ENCODE data around the gene CDCP2.
A peak's percentile ranks its signal among the peaks of the same experiment; 100 is the strongest.

Gene CDCP2

DNA sequence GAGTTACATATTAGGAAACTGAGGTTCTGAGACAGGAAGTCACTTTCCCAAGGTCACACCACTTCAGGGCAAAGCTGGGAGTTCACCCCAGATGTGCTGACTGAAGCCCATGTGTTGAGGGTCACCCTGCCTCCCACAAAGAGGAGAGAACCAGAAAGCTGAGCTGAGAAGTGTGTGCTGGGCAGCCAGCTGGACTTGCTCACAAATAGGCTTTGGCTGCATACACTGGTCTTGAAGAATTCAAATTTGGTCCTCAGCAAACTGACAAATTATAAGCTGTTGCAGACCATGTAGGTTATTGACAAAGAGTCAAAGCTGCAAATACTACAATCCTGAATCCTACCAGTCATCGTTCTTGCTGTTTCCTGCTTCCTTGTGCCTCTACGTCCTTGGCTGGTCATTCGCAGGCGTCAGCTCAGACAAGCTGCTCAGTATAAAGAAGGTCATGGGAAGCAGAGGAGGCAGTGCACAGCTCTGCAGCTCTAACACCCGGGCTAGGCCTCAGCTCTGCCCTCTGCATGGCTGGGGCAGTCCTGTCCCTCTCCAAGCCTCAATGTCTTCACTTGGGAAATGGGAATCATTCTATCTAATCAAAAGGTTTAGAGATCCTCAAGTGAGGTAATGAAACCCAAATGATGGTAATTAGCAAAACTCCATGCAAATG lies 40.0 kb downstream of the CDCP2 start:
- TF ChIP-seq, protein P1, sequence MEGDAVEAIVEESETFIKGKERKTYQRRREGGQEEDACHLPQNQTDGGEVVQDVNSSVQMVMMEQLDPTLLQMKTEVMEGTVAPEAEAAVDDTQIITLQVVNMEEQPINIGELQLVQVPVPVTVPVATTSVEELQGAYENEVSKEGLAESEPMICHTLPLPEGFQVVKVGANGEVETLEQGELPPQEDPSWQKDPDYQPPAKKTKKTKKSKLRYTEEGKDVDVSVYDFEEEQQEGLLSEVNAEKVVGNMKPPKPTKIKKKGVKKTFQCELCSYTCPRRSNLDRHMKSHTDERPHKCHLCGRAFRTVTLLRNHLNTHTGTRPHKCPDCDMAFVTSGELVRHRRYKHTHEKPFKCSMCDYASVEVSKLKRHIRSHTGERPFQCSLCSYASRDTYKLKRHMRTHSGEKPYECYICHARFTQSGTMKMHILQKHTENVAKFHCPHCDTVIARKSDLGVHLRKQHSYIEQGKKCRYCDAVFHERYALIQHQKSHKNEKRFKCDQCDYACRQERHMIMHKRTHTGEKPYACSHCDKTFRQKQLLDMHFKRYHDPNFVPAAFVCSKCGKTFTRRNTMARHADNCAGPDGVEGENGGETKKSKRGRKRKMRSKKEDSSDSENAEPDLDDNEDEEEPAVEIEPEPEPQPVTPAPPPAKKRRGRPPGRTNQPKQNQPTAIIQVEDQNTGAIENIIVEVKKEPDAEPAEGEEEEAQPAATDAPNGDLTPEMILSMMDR (IDR thresholded peaks at IDR 0.05; ENCODE audit: low read depth, low read length) = no peak
- no peak for DNase-seq (ENCODE audit: extremely low read depth, low read depth)

DNA sequence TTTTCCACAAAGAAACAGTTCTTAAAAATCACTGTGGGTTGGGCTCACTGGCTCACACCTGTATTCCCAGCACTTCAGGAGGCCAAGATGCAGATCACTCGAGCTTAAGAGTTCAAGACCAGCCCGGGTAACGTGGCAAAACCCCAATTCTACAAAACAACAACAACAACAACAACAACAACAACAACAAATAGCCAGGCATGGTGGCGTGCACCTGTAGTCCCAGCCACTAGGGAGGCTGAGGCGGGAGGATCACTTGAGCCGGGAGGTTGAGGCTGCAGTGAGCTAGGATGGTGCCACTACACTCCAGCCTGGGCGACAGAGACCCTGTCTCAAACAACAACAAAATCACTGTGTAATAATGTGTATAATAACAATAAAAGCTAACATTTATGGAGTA lies 40.8 kb downstream of the CDCP2 start:
- TF ChIP-seq, protein P1 (IDR thresholded peaks at IDR 0.05; ENCODE audit: low read depth, low read length) = no peak
- DNase-seq (ENCODE audit: extremely low read depth, low read depth) = no peak

DNA sequence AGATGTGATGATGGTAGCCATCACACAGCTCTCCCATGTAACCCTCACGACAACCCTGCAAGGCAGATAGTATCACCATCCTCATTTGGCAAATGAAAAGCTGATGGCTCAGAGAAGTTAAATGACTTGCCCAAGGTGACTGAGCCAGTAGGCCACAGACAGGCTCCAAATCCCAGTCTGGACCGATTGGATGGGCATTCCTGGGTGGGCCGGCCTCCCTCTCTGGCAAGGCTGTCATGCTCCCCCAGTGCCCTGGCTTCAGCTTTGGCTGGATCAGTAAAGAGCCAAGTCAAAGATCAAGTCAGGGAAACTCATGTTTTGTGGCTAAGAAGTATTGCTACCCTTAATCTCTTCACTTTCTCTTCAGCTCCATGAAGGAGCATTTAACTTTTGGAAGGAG lies 41.2 kb downstream of the CDCP2 start:
- no peak for DNase-seq (ENCODE audit: extremely low read depth, low read depth)
- TF ChIP-seq, protein P1 (IDR thresholded peaks at IDR 0.05; ENCODE audit: low read depth, low read length) = no peak

DNA sequence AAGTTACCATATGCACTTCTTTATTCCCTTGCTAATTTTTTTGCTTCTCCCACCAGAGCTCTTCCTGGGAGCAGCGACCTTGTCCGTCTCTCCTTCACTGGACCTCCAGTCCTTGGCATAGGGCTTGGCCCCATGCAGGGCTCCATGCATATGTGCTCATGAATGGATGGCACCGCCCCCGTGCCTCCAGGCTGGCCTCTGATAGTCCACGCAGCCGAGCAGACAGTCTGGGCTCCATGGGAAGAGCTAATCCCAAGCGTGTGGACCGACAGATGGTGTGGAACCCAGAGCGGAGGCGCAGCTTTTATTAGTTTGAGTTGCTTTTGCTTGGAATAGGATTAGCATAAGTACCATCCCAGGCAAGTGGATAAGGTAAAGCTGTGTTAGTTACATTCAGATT lies 41.8 kb downstream of the CDCP2 start:
- no peak for DNase-seq (ENCODE audit: extremely low read depth, low read depth)
- TF ChIP-seq, protein P1 (IDR thresholded peaks at IDR 0.05; ENCODE audit: low read depth, low read length) = no peak

DNA sequence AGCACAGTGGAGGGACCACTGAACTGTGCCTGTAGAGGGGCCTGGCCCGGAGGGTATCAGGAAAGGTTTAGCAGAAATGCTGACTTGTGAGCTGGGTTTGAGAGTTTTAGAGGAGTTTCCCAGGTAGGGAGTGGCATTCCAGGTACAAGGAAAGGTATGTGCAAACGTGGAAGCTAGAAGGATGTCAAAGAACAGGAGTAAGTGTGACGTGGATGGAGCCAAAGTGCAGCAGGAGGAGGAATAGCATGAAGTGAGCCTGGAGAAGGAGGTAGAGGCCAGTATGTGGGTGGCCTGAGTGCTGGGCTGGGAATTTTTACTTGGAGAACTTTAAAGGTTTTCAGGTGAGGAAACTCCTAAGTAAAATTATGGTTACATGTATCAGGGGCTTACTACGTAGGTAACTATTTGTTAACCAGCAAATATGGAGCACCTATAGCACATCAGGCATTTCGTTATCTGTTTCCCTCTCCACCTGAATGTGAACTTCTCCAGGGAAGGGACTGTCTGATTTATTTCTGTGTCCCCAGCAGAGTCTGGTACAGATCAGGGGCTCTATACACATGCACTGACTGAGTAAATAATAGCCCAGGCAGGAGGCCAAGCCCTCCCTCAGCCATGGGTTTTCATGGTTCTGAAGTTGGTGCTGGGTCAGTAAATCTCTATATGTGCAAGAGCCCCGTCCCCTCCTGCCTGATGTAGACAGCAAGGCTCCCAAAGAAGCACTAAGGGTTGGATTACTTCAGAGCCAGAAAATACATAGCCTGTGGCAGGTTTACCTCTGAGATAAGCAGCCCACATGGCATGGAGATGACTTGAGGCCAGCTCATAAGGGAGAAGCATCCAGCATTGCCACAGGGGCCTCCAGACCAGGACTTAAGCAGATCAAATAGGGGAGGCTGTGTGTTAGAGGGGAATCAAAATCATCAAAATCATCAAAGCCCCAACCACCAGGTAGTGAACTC lies 43.4 kb downstream of the CDCP2 start:
- TF ChIP-seq, protein P1 (IDR thresholded peaks at IDR 0.05; ENCODE audit: low read depth, low read length) = no peak
- no peak for DNase-seq (ENCODE audit: extremely low read depth, low read depth)

DNA sequence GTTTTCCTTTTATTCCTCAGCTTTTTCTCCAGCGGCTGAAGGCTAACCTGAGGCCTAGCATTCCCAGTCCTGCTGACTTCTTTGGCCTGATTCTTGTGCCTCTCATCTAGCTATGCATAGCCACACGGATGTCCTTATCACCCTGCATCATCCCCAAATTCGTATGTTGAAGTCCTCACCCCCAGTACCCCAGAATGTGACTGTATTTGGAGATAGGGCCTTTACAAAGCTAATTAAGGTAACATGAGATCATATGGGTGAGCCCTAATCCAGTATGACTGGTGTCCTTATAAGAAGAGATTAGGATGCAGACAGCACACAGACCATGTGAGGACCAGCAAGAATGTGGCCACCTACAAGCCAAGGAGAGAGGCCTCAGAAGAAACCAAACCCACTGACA lies 44.6 kb downstream of the CDCP2 start:
- DNase-seq (ENCODE audit: extremely low read depth, low read depth) = no peak
- TF ChIP-seq, protein P1 (IDR thresholded peaks at IDR 0.05; ENCODE audit: low read depth, low read length) = no peak

DNA sequence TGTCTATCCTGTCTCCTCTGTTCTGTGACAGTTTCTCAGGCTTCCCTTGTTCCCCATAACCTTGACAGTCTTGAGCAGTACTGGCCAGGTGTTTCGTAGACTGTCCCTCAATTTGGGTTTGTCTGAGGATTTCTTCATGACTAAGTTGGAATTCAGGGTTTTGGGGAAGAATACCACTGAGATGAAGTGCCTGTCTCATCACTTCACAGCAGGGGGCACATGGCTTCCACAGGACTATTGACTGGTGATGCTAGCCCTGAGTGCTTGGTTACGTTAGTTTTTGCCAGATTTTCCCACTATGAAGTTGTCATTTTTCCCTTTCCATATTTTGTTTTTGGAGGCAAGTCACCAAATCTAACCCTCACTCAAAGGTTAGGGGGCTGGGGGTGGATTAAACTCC lies 45.7 kb downstream of the CDCP2 start:
- DNase-seq (ENCODE audit: extremely low read depth, low read depth) = no peak
- TF ChIP-seq, protein P1 (IDR thresholded peaks at IDR 0.05; ENCODE audit: low read depth, low read length) = peak; percentile 40

Data from AG09319 (cell line).